Measurements from ENCODE around the gene TBC1D16.

DNA sequence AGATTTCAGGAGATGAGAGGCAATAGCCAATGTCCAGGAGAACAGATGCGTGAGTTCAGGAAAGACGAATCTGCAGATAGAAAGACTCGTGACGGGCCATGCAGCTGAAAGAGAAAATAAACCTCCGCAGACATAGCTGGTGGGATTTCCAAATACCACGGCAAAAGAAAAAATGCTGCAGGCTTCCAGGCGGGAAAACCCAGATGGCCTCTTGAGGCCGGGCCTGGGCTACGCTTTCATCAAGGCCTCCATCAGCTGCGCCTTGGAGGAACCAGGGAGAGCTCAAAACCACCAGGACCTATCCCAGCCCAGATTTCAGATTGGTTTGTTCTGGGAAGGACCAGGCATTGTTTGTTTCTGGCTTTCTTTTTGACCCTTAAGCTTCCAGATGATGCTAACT lies 17.4 kb upstream of the TBC1D16 start:
- no peak for TF ChIP-seq EZH2 (IDR thresholded peaks at IDR 0.05)
- TF ChIP-seq POLR2AphosphoS5 (IDR thresholded peaks at IDR 0.05; ENCODE audit: borderline replicate concordance, low read depth, low read length) = no peak
- no peak for TF ChIP-seq FOXP2 (optimal IDR thresholded peaks at IDR 0.05; ENCODE audit: control extremely low read depth, extremely low read length, insufficient read depth)

Data from SK-N-MC (cell line).